Spinal cord (tissue), 10 donors: Measurements from ENCODE around the gene OR10A7. TPM values are rescaled to one million over a fixed set of nuclear protein-coding genes. Genes with fewer than 3 reads are reported as not detected.
"Not testable (repeated sequence)": the region's sequence is repeated elsewhere in the genome, so short reads cannot be mapped to it uniquely, and the experiment has no call there.

Experiments
- DNase-seq, 6 donors: peaks; one replicate each; pipeline versions ENCODE4 v3.0.0 to v3.0.0-alpha.2; 2013 to 2015; ENCODE audit warnings: low spot score in 6 of 6, low read depth in 4 of 6
- H3K27ac ChIP-seq: one replicate; pipeline ENCODE4 v1.5.1; 2013; ENCODE audit warnings: low read depth, low read length, control low read depth
- H3K27me3 ChIP-seq: one replicate; pipeline ENCODE4 v1.6.1; 2013; ENCODE audit warnings: low read length; ENCODE audit not compliant: control insufficient read depth, insufficient read depth
- H3K36me3 ChIP-seq: one replicate; pipeline ENCODE4 v1.6.1; 2013; ENCODE audit warnings: low read length; ENCODE audit not compliant: control insufficient read depth, insufficient read depth
- H3K4me1 ChIP-seq: one replicate; pipeline ENCODE4 v1.6.1; 2013; ENCODE audit warnings: low read length; ENCODE audit not compliant: control insufficient read depth, insufficient read depth
- H3K4me3 ChIP-seq: one replicate; pipeline ENCODE4 v1.5.1; 2013; ENCODE audit warnings: low read depth, low read length, control low read depth
- H3K9me3 ChIP-seq: one replicate; pipeline ENCODE4 v1.6.1; 2013; ENCODE audit warnings: low read length; ENCODE audit not compliant: control insufficient read depth, insufficient read depth
- WGBS: methylation state at CpG from one replicate; pipeline ENCODE4 v1.1.5; 2013; ENCODE audit warnings: missing lambda C conversion rate; ENCODE audit not compliant: insufficient coverage; 5-methylcytosine and 5-hydroxymethylcytosine counted together
- long read RNA-seq, 4 donors: transcript quantifications; one replicate each; lab custom pipeline, GENCODE V29; 2026
- polyA plus RNA-seq, 2 donors: library from polyadenylated mRNA; unstranded; fragments of 120-200 nt; gene quantifications; one replicate each; pipeline ENCODE4 v1.2.1, GENCODE V29; 2013; ENCODE audit not compliant: insufficient read length in 2 of 2
- total RNA-seq, 2 donors: library from RNA; depleted of rRNA in 1 of 2; stranded (reverse); fragments of 120-200 nt in 1 of 2; fragments of >200 nt in 1 of 2; gene quantifications; one replicate each; pipeline versions ENCODE4 v1.2.3 to v1.2.4, GENCODE V29; 2013 to 2014
- donor health status: healthy.

OR10A7 gene
- total RNA-seq (not detected), polyA plus RNA-seq (not detected)
- long read RNA-seq, donor 1 = 0 reads
- long read RNA-seq, donor 2 = 0 reads
- long read RNA-seq, donor 3 = 0 reads
- long read RNA-seq, donor 4 = 0 reads

- WGBS = 90% methylated on average over 1 of the region's 2 CpGs
- DNase-seq = no peak
- no peaks in the 10 kb centered on the region for H3K4me1 ChIP-seq
- H3K27ac ChIP-seq = no peak within 1 kb of the TSS
- H3K9me3 ChIP-seq = no peaks in the 10 kb centered on the region
- H3K4me3 ChIP-seq = no peak within 1 kb of the TSS
- H3K27me3 ChIP-seq = no peaks in the 10 kb centered on the region
- no peaks in the 10 kb centered on the region for H3K36me3 ChIP-seq
Observed at GRCh38 chr12:55220725-55221124, at the start of gene OR10A7. TSS of gene OR10A7 (plus strand) at chr12:55221025. CDS start at chr12:55221025, 0 bp downstream.

- no CpG with 5 or more reads among the region's 2 CpGs for WGBS
- H3K27me3 ChIP-seq = no peaks in the 10 kb centered on the region
Observed at GRCh38 chr12:55171445-55171844, 49.4 kb upstream of the OR10A7 start.

GRCh38 chr12:55171846-55172245 is 49.0 kb upstream of the OR10A7 start:
- not testable (repeated sequence) for DNase-seq, H3K4me1 ChIP-seq, H3K27ac ChIP-seq, H3K9me3 ChIP-seq, H3K27me3 ChIP-seq, H3K4me3 ChIP-seq, H3K36me3 ChIP-seq
- WGBS = no CpG with 5 or more reads among the region's 2 CpGs

More at GRCh38 chr12:55171445-55171844, 49.4 kb upstream of the OR10A7 start:
- no peak for DNase-seq
- H3K27ac ChIP-seq = no peak overlapping the region
- H3K9me3 ChIP-seq = no peaks in the 10 kb centered on the region
- H3K36me3 ChIP-seq = no peaks in the 10 kb centered on the region
- no peak overlapping the region for H3K4me3 ChIP-seq
- peaks cover 3% of the 10 kb centered on the region for H3K4me1 ChIP-seq

- Histone ChIP-seq H3K4me3 (no peak overlapping the region), H3K27ac (no peak overlapping the region), H3K27me3 (no peaks in the 10 kb centered on the region), H3K36me3 (no peaks in the 10 kb centered on the region), H3K4me1 (peaks cover 3% of the 10 kb centered on the region), H3K9me3 (no peaks in the 10 kb centered on the region)
- WGBS = no CpG with 5 or more reads among the region's 1 CpG
- no peak for DNase-seq
Observed at GRCh38 chr12:55172686-55173085, 48.1 kb upstream of the OR10A7 start.

GRCh38 chr12:55173456-55173855 is 47.4 kb upstream of the OR10A7 start:
- no peaks in the 10 kb centered on the region for H3K36me3 ChIP-seq
- WGBS = 50% methylated on average over 1 of the region's 2 CpGs

GRCh38 chr12:55188573-55188972 is 32.3 kb upstream of the OR10A7 start:
- Histone ChIP-seq H3K36me3 (no peaks in the 10 kb centered on the region), H3K4me1 (no peaks in the 10 kb centered on the region), H3K27me3 (no peaks in the 10 kb centered on the region), H3K4me3 (no peak overlapping the region), H3K27ac (no peak overlapping the region), H3K9me3 (no peaks in the 10 kb centered on the region)
- WGBS = no CpG with 5 or more reads among the region's 2 CpGs
- no peak for DNase-seq

More at GRCh38 chr12:55173456-55173855, 47.4 kb upstream of the OR10A7 start:
- no peaks in the 10 kb centered on the region for H3K9me3 ChIP-seq
- no peaks in the 10 kb centered on the region for H3K27me3 ChIP-seq
- no peak overlapping the region for H3K4me3 ChIP-seq
- H3K4me1 ChIP-seq = peaks cover 3% of the 10 kb centered on the region
- H3K27ac ChIP-seq = no peak overlapping the region
- DNase-seq = no peak

GRCh38 chr12:55188974-55189556 is 31.8 kb upstream of the OR10A7 start:
- no CpG with 5 or more reads among the region's 4 CpGs for WGBS
- peak; percentile 38 to 96 (median 70) for DNase-seq
- H3K4me1 ChIP-seq = no peaks in the 10 kb centered on the region
- no peak overlapping the region for H3K27ac ChIP-seq
- no peak overlapping the region for H3K4me3 ChIP-seq
- H3K9me3 ChIP-seq = no peaks in the 10 kb centered on the region
- no peaks in the 10 kb centered on the region for H3K36me3 ChIP-seq
- no peaks in the 10 kb centered on the region for H3K27me3 ChIP-seq

- Histone ChIP-seq H3K36me3 (no peaks in the 10 kb centered on the region), H3K9me3 (no peaks in the 10 kb centered on the region), H3K27ac (no peak overlapping the region), H3K27me3 (no peaks in the 10 kb centered on the region), H3K4me1 (no peaks in the 10 kb centered on the region), H3K4me3 (no peak overlapping the region)
- 67% methylated on average over 1 of the region's 3 CpGs for whole genome bisulfite sequencing
- DNase-seq = no peak
Observed at GRCh38 chr12:55194382-55194781, 26.4 kb upstream of the OR10A7 start.

- DNase-seq = no peak
- Histone ChIP-seq H3K4me3 (no peak overlapping the region), H3K9me3 (no peaks in the 10 kb centered on the region), H3K4me1 (no peaks in the 10 kb centered on the region), H3K36me3 (no peaks in the 10 kb centered on the region), H3K27me3 (no peaks in the 10 kb centered on the region), H3K27ac (no peak overlapping the region)
- WGBS = no CpG with 5 or more reads among the region's 1 CpG
Observed at GRCh38 chr12:55226523-55226922, 5.7 kb downstream of the OR10A7 start.

GRCh38 chr12:55227643-55228042 is 6.8 kb downstream of the OR10A7 start:
- no peaks in the 10 kb centered on the region for H3K36me3 ChIP-seq
- no peak overlapping the region for H3K27ac ChIP-seq
- H3K27me3 ChIP-seq = no peaks in the 10 kb centered on the region
- 63% methylated on average over 1 of the region's 3 CpGs for WGBS
- H3K4me3 ChIP-seq = no peak overlapping the region
- DNase-seq = no peak
- H3K4me1 ChIP-seq = no peaks in the 10 kb centered on the region
- no peaks in the 10 kb centered on the region for H3K9me3 ChIP-seq
